ENCODE results near the gene PCNX2. TPM values are rescaled to one million over a fixed set of nuclear protein-coding genes. Genes with fewer than 3 reads are reported as not detected.

PCNX2 gene
- total and polyA plus RNA-seq, 2 of the 8 experiments (the other 6 are each of a cell fraction or from before 2014, with no cell fraction given) = 46.1 to 57.6 TPM

GRCh38 chr1:233022246-233022645, 273.3 kb downstream of the PCNX2 start (continued):
- no peak for TF ChIP-seq CHD7 (IDR thresholded peaks at IDR 0.05; ENCODE audit: insufficient replicate concordance, low read length)
- no peak for TF ChIP-seq SUZ12 (IDR thresholded peaks at IDR 0.05; ENCODE audit: low read length)
- no peak for TF ChIP-seq SRF (IDR thresholded peaks at IDR 0.05; ENCODE audit: low read depth, low read length)
- TF ChIP-seq ZNF274 (IDR thresholded peaks at IDR 0.05; ENCODE audit: borderline replicate concordance, extremely low read depth, low read length) = no peak
- no peak for TF ChIP-seq NANOG (IDR thresholded peaks at IDR 0.05; ENCODE audit: insufficient read depth, low read depth, low read length, poor library complexity, severe bottlenecking)
- no peak for TF ChIP-seq HDAC6 (IDR thresholded peaks at IDR 0.05; ENCODE audit: low read depth, low read length)
- TF ChIP-seq SAP30 (IDR thresholded peaks at IDR 0.05; ENCODE audit: insufficient read depth, insufficient replicate concordance, low read length) = no peak
- TF ChIP-seq YY1 (IDR thresholded peaks at IDR 0.05; ENCODE audit: low read depth, low read length) = no peak
- no peak for TF ChIP-seq KDM4A (IDR thresholded peaks at IDR 0.05; ENCODE audit: low read depth, low read length, severe bottlenecking)
- no peak for TF ChIP-seq TCF12 (IDR thresholded peaks at IDR 0.05; ENCODE audit: low read depth, low read length)
- no peak for TF ChIP-seq RNF2 (IDR thresholded peaks at IDR 0.05; ENCODE audit: borderline replicate concordance, low read depth, low read length, missing control alignments, poor library complexity, severe bottlenecking)
